Liver (tissue), 9 donors: ENCODE measurements around the gene PIEZO1. TPM values are rescaled to one million over a fixed set of nuclear protein-coding genes. Genes with fewer than 3 reads are reported as not detected.

Experiments used
- DNase-seq: peaks from one replicate; pipeline ENCODE4 v3.0.0-alpha.2; 2017; ENCODE audit warnings: low spot score
- H3K27ac ChIP-seq, 2 donors: one replicate each; pipeline ENCODE4 v1.7.0; 2013; ENCODE audit warnings: inconsistent platforms in 2 of 2, low read length in 2 of 2, control low read depth in 1 of 2, low read depth in 1 of 2, mild to moderate bottlenecking in 1 of 2
- H3K27me3 ChIP-seq, 4 donors: one replicate each; pipeline versions ENCODE4 v1.6.1 to v1.7.0; 2013; ENCODE audit warnings: low read length in 3 of 4, inconsistent platforms in 1 of 4, mild to moderate bottlenecking in 1 of 4, moderate library complexity in 1 of 4; ENCODE audit not compliant: control insufficient read depth in 4 of 4, insufficient read depth in 4 of 4
- H3K36me3 ChIP-seq, 4 donors: one replicate each; pipeline versions ENCODE4 v1.6.1 to v1.7.0; 2013; ENCODE audit warnings: low read length in 3 of 4, mild to moderate bottlenecking in 3 of 4, low read depth in 1 of 4, moderate library complexity in 1 of 4; ENCODE audit not compliant: control insufficient read depth in 4 of 4, insufficient read depth in 3 of 4
- H3K4me1 ChIP-seq, 4 donors: one replicate each; pipeline versions ENCODE4 v1.6.1 to v1.7.0; 2013; ENCODE audit warnings: low read length in 3 of 4, mild to moderate bottlenecking in 3 of 4, moderate library complexity in 1 of 4; ENCODE audit not compliant: control insufficient read depth in 4 of 4, insufficient read depth in 4 of 4
- H3K4me3 ChIP-seq, 3 donors: one replicate each; pipeline versions ENCODE4 v1.6.1 to v1.7.0; 2013; ENCODE audit warnings: low read length in 3 of 3, control low read depth in 1 of 3, low read depth in 1 of 3, mild to moderate bottlenecking in 1 of 3
- H3K9ac ChIP-seq, 2 donors: one replicate each; pipeline ENCODE4 v1.7.0; 2013; ENCODE audit warnings: low read length in 2 of 2, mild to moderate bottlenecking in 2 of 2, moderate library complexity in 2 of 2, control low read depth in 1 of 2, low read depth in 1 of 2
- H3K9me3 ChIP-seq, 4 donors: one replicate each; pipeline versions ENCODE4 v1.6.1 to v1.7.0; 2013; ENCODE audit warnings: low read length in 3 of 4; ENCODE audit not compliant: control insufficient read depth in 4 of 4
- EGR1 ChIP-seq, 2 donors: IDR thresholded peaks; 2 replicates each; pipeline ENCODE4 v1.6.1; 2016 to 2018; ENCODE audit warnings: antibody characterized with exemption in 2 of 2, low read depth in 2 of 2
- FOXA1 ChIP-seq: IDR thresholded peaks from 2 replicates; pipeline ENCODE4 v1.6.1; 2016; ENCODE audit warnings: antibody characterized with exemption
- FOXA2 ChIP-seq: IDR thresholded peaks from 2 replicates; pipeline ENCODE4 v1.6.1; 2016; ENCODE audit warnings: antibody characterized with exemption
- GABPA ChIP-seq, 2 donors: IDR thresholded peaks in 1 of 2; conservative IDR thresholded peaks in 1 of 2; 2 replicates each; pipeline ENCODE4 v1.6.1; 2016; ENCODE audit warnings: antibody characterized with exemption in 2 of 2, mild to moderate bottlenecking in 1 of 2, moderate library complexity in 1 of 2
- HNF4A ChIP-seq, 2 donors: conservative IDR thresholded peaks; 2 replicates each; pipeline ENCODE4 v1.6.1; 2016; ENCODE audit warnings: antibody characterized with exemption in 2 of 2, mild to moderate bottlenecking in 2 of 2
- HNF4G ChIP-seq: IDR thresholded peaks from 2 replicates; pipeline ENCODE4 v1.6.1; 2016; ENCODE audit warnings: antibody characterized with exemption
- JUND ChIP-seq, 2 donors: IDR thresholded peaks; 2 replicates each; pipeline ENCODE4 v1.6.1; 2016; ENCODE audit warnings: antibody characterized with exemption in 2 of 2
- MAX ChIP-seq: IDR thresholded peaks from 2 replicates; pipeline ENCODE4 v1.6.1; 2016; ENCODE audit warnings: antibody characterized with exemption
- NR2F2 ChIP-seq: IDR thresholded peaks from 2 replicates; pipeline ENCODE4 v1.6.1; 2016; ENCODE audit warnings: antibody characterized with exemption
- RAD21 ChIP-seq, 2 donors: IDR thresholded peaks; 2 replicates each; pipeline ENCODE4 v1.6.1; 2016; ENCODE audit warnings: antibody characterized with exemption in 2 of 2, mild to moderate bottlenecking in 2 of 2
- RXRA ChIP-seq, 2 donors: IDR thresholded peaks; 2 replicates each; pipeline ENCODE4 v1.6.1; 2017 to 2018; ENCODE audit warnings: antibody characterized with exemption in 2 of 2, mild to moderate bottlenecking in 1 of 2
- SP1 ChIP-seq: IDR thresholded peaks from 2 replicates; pipeline ENCODE4 v1.6.1; 2018; ENCODE audit warnings: antibody characterized with exemption, mild to moderate bottlenecking
- TAF1 ChIP-seq: conservative IDR thresholded peaks from 2 replicates; pipeline ENCODE4 v1.6.1; 2016; ENCODE audit warnings: antibody characterized with exemption, mild to moderate bottlenecking
- YY1 ChIP-seq: IDR thresholded peaks from 2 replicates; pipeline ENCODE4 v1.6.1; 2016; ENCODE audit warnings: antibody characterized with exemption, mild to moderate bottlenecking
- ZBTB33 ChIP-seq: IDR thresholded peaks from 2 replicates; pipeline ENCODE4 v1.6.1; 2016; ENCODE audit warnings: antibody characterized with exemption
- WGBS: extraction: QIAGEN DNeasy Blood & Tissue Kit; methylation state at CpG from one replicate; pipeline ENCODE4 v1.1.7; 2013; 5-methylcytosine and 5-hydroxymethylcytosine counted together
- polyA plus RNA-seq, 2 donors: library from polyadenylated mRNA; stranded (reverse) in 1 of 2; unstranded in 1 of 2; fragments of 200-250 nt in 1 of 2; fragments of >200 nt in 1 of 2; fragmentation: Nextera tagmentation in 1 of 2; extraction: Ambion mirVana in 1 of 2; gene quantifications; one replicate each; pipeline versions ENCODE4 v1.2.1 to v1.2.3, GENCODE V29; 2013 to 2015
- total RNA-seq, 2 donors: library from RNA; depleted of rRNA; stranded (reverse); fragments of >200 nt; gene quantifications; one replicate each; pipeline ENCODE4 v1.2.3, GENCODE V29; 2014
- TF ChIP-seq, protein P1 (sequence below): IDR thresholded peaks from 2 replicates; pipeline ENCODE4 v1.6.1; 2016; ENCODE audit warnings: antibody characterized with exemption
- TF ChIP-seq, protein P2 (sequence below): fragments of 150-350 bp; IDR thresholded peaks from 2 replicates; pipeline ENCODE4 v1.5.1; 2017; ENCODE audit warnings: improper control_type of control experiment, low read depth, low read length; ENCODE audit not compliant: missing input control
- TF ChIP-seq, protein P3 (sequence below): IDR thresholded peaks from 2 replicates; pipeline ENCODE4 v1.6.1; 2016; ENCODE audit warnings: antibody characterized with exemption, mild to moderate bottlenecking
- donor health status: healthy.
- donor health status: healthy.
- donor health status: healthy.
- donor health status: healthy.
- donor health status: healthy.

PIEZO1 gene
- total and polyA plus RNA-seq, 4 donors = 15.3 to 74.7 (median 59.2) TPM

- 56% methylated on average over 21 of the region's 21 CpGs for WGBS
- TF ChIP-seq RAD21 (IDR thresholded peaks at IDR 0.05) (no peak), JUND (IDR thresholded peaks at IDR 0.05) (no peak), FOXA1 (no peak), NR2F2 (no peak), RXRA (IDR thresholded peaks at IDR 0.05) (no peak), FOXA2 (no peak), MAX (no peak), HNF4G (no peak), TAF1 (no peak), SP1 (no peak), GABPA (IDR thresholded peaks at IDR 0.05 in 1 of 2, conservative IDR thresholded peaks at IDR 0.05 in 1 of 2) (no peak), HNF4A (conservative IDR thresholded peaks at IDR 0.05) (no peak), YY1 (no peak)
- TF ChIP-seq, protein P1, sequence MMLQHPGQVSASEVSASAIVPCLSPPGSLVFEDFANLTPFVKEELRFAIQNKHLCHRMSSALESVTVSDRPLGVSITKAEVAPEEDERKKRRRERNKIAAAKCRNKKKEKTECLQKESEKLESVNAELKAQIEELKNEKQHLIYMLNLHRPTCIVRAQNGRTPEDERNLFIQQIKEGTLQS = no peak
- TF ChIP-seq, protein P2, sequence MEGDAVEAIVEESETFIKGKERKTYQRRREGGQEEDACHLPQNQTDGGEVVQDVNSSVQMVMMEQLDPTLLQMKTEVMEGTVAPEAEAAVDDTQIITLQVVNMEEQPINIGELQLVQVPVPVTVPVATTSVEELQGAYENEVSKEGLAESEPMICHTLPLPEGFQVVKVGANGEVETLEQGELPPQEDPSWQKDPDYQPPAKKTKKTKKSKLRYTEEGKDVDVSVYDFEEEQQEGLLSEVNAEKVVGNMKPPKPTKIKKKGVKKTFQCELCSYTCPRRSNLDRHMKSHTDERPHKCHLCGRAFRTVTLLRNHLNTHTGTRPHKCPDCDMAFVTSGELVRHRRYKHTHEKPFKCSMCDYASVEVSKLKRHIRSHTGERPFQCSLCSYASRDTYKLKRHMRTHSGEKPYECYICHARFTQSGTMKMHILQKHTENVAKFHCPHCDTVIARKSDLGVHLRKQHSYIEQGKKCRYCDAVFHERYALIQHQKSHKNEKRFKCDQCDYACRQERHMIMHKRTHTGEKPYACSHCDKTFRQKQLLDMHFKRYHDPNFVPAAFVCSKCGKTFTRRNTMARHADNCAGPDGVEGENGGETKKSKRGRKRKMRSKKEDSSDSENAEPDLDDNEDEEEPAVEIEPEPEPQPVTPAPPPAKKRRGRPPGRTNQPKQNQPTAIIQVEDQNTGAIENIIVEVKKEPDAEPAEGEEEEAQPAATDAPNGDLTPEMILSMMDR = no peak
- TF ChIP-seq, protein P3, sequence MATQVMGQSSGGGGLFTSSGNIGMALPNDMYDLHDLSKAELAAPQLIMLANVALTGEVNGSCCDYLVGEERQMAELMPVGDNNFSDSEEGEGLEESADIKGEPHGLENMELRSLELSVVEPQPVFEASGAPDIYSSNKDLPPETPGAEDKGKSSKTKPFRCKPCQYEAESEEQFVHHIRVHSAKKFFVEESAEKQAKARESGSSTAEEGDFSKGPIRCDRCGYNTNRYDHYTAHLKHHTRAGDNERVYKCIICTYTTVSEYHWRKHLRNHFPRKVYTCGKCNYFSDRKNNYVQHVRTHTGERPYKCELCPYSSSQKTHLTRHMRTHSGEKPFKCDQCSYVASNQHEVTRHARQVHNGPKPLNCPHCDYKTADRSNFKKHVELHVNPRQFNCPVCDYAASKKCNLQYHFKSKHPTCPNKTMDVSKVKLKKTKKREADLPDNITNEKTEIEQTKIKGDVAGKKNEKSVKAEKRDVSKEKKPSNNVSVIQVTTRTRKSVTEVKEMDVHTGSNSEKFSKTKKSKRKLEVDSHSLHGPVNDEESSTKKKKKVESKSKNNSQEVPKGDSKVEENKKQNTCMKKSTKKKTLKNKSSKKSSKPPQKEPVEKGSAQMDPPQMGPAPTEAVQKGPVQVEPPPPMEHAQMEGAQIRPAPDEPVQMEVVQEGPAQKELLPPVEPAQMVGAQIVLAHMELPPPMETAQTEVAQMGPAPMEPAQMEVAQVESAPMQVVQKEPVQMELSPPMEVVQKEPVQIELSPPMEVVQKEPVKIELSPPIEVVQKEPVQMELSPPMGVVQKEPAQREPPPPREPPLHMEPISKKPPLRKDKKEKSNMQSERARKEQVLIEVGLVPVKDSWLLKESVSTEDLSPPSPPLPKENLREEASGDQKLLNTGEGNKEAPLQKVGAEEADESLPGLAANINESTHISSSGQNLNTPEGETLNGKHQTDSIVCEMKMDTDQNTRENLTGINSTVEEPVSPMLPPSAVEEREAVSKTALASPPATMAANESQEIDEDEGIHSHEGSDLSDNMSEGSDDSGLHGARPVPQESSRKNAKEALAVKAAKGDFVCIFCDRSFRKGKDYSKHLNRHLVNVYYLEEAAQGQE = no peak
- no peaks in the 10 kb centered on the region for H3K9me3 ChIP-seq
- no peak overlapping the region for H3K4me3 ChIP-seq
- no peak overlapping the region for H3K27ac ChIP-seq
- no peaks in the 10 kb centered on the region for H3K36me3 ChIP-seq
- H3K9ac ChIP-seq = no peak overlapping the region
- H3K27me3 ChIP-seq = no peaks in the 10 kb centered on the region
- H3K4me1 ChIP-seq = peaks cover 7 to 26% (median 13%) of the 10 kb centered on the region in 4 donors
- DNase-seq = no peak
Measured at GRCh38 chr16:88681709-88682451, 103.1 kb downstream of the PIEZO1 start.

GRCh38 chr16:88681084-88681680 is 103.8 kb downstream of the PIEZO1 start:
- no peak for DNase-seq
- TF ChIP-seq, protein P1 = no peak
- TF ChIP-seq NR2F2 (no peak), FOXA2 (no peak), ZBTB33 (no peak), MAX (no peak), JUND (IDR thresholded peaks at IDR 0.05) (no peak), EGR1 (IDR thresholded peaks at IDR 0.05; ENCODE audit: low read depth in 2 of 2) (no peak), GABPA (IDR thresholded peaks at IDR 0.05 in 1 of 2, conservative IDR thresholded peaks at IDR 0.05 in 1 of 2) (no peak), RAD21 (IDR thresholded peaks at IDR 0.05) (peak in 1 of 2 donors; percentile 69), YY1 (no peak), HNF4A (conservative IDR thresholded peaks at IDR 0.05) (no peak), FOXA1 (no peak), RXRA (IDR thresholded peaks at IDR 0.05) (no peak), HNF4G (no peak)
- TF ChIP-seq, protein P2 = peak; percentile 38

More at GRCh38 chr16:88681084-88681680, 103.8 kb downstream of the PIEZO1 start:
- H3K4me3 ChIP-seq = no peak overlapping the region
- H3K27ac ChIP-seq = no peak overlapping the region
- H3K9me3 ChIP-seq = no peaks in the 10 kb centered on the region
- no peaks in the 10 kb centered on the region for H3K36me3 ChIP-seq
- 59% methylated on average over 31 of the region's 31 CpGs for WGBS
- H3K4me1 ChIP-seq = peaks cover 7 to 21% (median 9%) of the 10 kb centered on the region in 4 donors
- H3K9ac ChIP-seq = no peak overlapping the region
- H3K27me3 ChIP-seq = no peaks in the 10 kb centered on the region
